IMR-90 (cell line): Measurements from ENCODE around the gene PTPN11. TPM values are rescaled to one million over a fixed set of nuclear protein-coding genes. Genes with fewer than 3 reads are reported as not detected.
"Not testable (repeated sequence)": the region's sequence is repeated elsewhere in the genome, so short reads cannot be mapped to it uniquely, and the experiment has no call there.

ENCODE experiments used
- ATAC-seq: fragments of 200-7000 bp; cut with Tn5 transposase; 2 replicates; pipeline ENCODE4 v1.9.1; 2020; ENCODE audit warnings: low read depth, mild to moderate bottlenecking, moderate library complexity
- BruUV-seq: library from RNA; stranded (reverse); fragments of 400-500 nt; replicated peaks from 2 replicates; lab custom pipeline; 2021; lab: Mats Ljungman, UMichigan
- CTCF ChIA-PET: fragments of 300-600 bp; formaldehyde crosslinking; extraction: SDS; loops from one replicate; lab custom pipeline; 2021; ENCODE audit warnings: antibody characterized with exemption; lab: Yijun Ruan, JAX
- POLR2A ChIA-PET: fragments of 300-600 bp; sonication (Branson Sonifier 250); formaldehyde crosslinking; loops from one replicate; lab custom pipeline; 2022; ENCODE audit warnings: antibody characterized with exemption; ENCODE audit not compliant: unreplicated experiment; lab: Charles Lee
- DNase-seq: peaks from one replicate; pipeline ENCODE4 v3.0.0; 2013
- H2AFZ ChIP-seq: replicated peaks from 2 replicates; pipeline ENCODE3; 2013; ENCODE audit warnings: low read length, mild to moderate bottlenecking; ENCODE audit not compliant: poor library complexity
- H2AK5ac ChIP-seq: 2 replicates; pipeline ENCODE4 v1.6.1; 2013; ENCODE audit warnings: low read depth, low read length, inconsistent platforms
- H2AK9ac ChIP-seq: replicated peaks from 2 replicates; pipeline ENCODE3; 2013; ENCODE audit warnings: mild to moderate bottlenecking, low read depth, low read length, moderate library complexity; ENCODE audit not compliant: poor library complexity
- H2BK120ac ChIP-seq: 2 replicates; pipeline ENCODE4 v1.6.1; 2013; ENCODE audit warnings: low read depth, low read length, inconsistent platforms
- H2BK15ac ChIP-seq: 3 replicates; pipeline ENCODE4 v1.6.1; 2013; ENCODE audit warnings: low read depth, low read length, inconsistent platforms
- H2BK20ac ChIP-seq: 2 replicates; pipeline ENCODE4 v1.6.1; 2013; ENCODE audit warnings: low read depth, mild to moderate bottlenecking, inconsistent platforms, low read length, moderate library complexity
- H2BK5ac ChIP-seq: 2 replicates; pipeline ENCODE4 v1.6.1; 2013; ENCODE audit warnings: mild to moderate bottlenecking, low read depth, low read length, inconsistent platforms; ENCODE audit not compliant: poor library complexity, severe bottlenecking
- H3K14ac ChIP-seq: replicated peaks from 2 replicates; pipeline ENCODE4 v1.6.1; 2013; ENCODE audit warnings: low read depth, low read length, inconsistent platforms
- H3K18ac ChIP-seq: 2 replicates; pipeline ENCODE4 v1.6.1; 2013; ENCODE audit warnings: low read depth, low read length, control low read depth
- H3K23ac ChIP-seq: 2 replicates; pipeline ENCODE4 v1.6.1; 2013; ENCODE audit warnings: low read depth, low read length, inconsistent platforms
- H3K27ac ChIP-seq: 2 replicates; pipeline ENCODE4 v1.5.1; 2013; ENCODE audit warnings: mild to moderate bottlenecking, control low read depth, low read length; ENCODE audit not compliant: insufficient read depth
- H3K27me3 ChIP-seq: 2 replicates; pipeline ENCODE4 v1.6.1; 2013; ENCODE audit warnings: low read length; ENCODE audit not compliant: control insufficient read depth, insufficient read depth
- H3K36me3 ChIP-seq: 2 replicates; pipeline ENCODE4 v1.6.1; 2013; ENCODE audit warnings: low read length, mixed read lengths; ENCODE audit not compliant: control insufficient read depth, insufficient read depth
- H3K4ac ChIP-seq: 2 replicates; pipeline ENCODE4 v1.6.1; 2013; ENCODE audit warnings: low read depth, low read length, inconsistent platforms
- H3K4me1 ChIP-seq: 2 replicates; pipeline ENCODE4 v1.6.1; 2013; ENCODE audit warnings: low read length, mixed read lengths; ENCODE audit not compliant: control insufficient read depth, insufficient read depth
- H3K4me2 ChIP-seq: 2 replicates; pipeline ENCODE4 v1.6.1; 2013; ENCODE audit warnings: low read depth, mild to moderate bottlenecking, control low read depth, low read length, moderate library complexity
- H3K4me3 ChIP-seq: 2 replicates; pipeline ENCODE4 v1.5.1; 2013; ENCODE audit warnings: low read depth, mild to moderate bottlenecking, control low read depth, low read length, moderate library complexity; ENCODE audit not compliant: insufficient read depth
- H3K56ac ChIP-seq: 2 replicates; pipeline ENCODE4 v1.6.1; 2013; ENCODE audit warnings: low read length, inconsistent platforms; ENCODE audit not compliant: insufficient read depth; ENCODE audit errors: extremely low read depth
- H3K79me1 ChIP-seq, 2 experiments: 2 replicates each; pipeline ENCODE4 v1.6.1; 2013; ENCODE audit warnings: low read length in 2 of 2, inconsistent platforms in 1 of 2, low read depth in 1 of 2
- H3K9ac ChIP-seq: 2 replicates; pipeline ENCODE4 v1.6.1; 2013; ENCODE audit warnings: low read depth, low read length, control low read depth
- H3K9me1 ChIP-seq: 2 replicates; pipeline ENCODE4 v1.6.1; 2013; ENCODE audit warnings: low read length, inconsistent platforms; ENCODE audit not compliant: insufficient read depth
- H3K9me3 ChIP-seq: 2 replicates; pipeline ENCODE4 v1.6.1; 2013; ENCODE audit warnings: low read length; ENCODE audit not compliant: control insufficient read depth, insufficient read depth
- H4K20me1 ChIP-seq: 2 replicates; pipeline ENCODE4 v1.6.1; 2013; ENCODE audit warnings: low read length, inconsistent platforms; ENCODE audit not compliant: insufficient read depth
- H4K5ac ChIP-seq: 2 replicates; pipeline ENCODE4 v1.6.1; 2013; ENCODE audit warnings: mild to moderate bottlenecking, low read depth, low read length, control low read depth
- H4K8ac ChIP-seq, 2 experiments: 2 replicates each; pipeline ENCODE4 v1.6.1; 2013; ENCODE audit warnings: low read depth in 2 of 2, low read length in 2 of 2, control low read depth in 1 of 2, inconsistent platforms in 1 of 2
- H4K91ac ChIP-seq: 2 replicates; pipeline ENCODE4 v1.6.1; 2013; ENCODE audit warnings: low read depth, low read length, inconsistent platforms; ENCODE audit not compliant: insufficient read depth
- CTCF ChIP-seq: conservative IDR thresholded peaks from 2 replicates; pipeline ENCODE4 v1.5.1; 2012; ENCODE audit warnings: mild to moderate bottlenecking, low read depth, low read length, improper control_type of control experiment
- MXI1 ChIP-seq: IDR thresholded peaks from 2 replicates; pipeline ENCODE4 v1.6.1; 2012; ENCODE audit warnings: low read depth, mild to moderate bottlenecking, low read length, moderate library complexity, borderline replicate concordance
- RCOR1 ChIP-seq: IDR thresholded peaks from 2 replicates; pipeline ENCODE4 v1.6.1; 2012; ENCODE audit warnings: mild to moderate bottlenecking, low read length, improper control_type of control experiment; ENCODE audit not compliant: insufficient replicate concordance
- WGBS, 2 experiments: methylation state at CpG; one replicate each; pipeline versions ENCODE4 v1.1.5 to v1.1.7; 2013; ENCODE audit warnings: missing lambda C conversion rate in 2 of 2; ENCODE audit not compliant: insufficient read length in 1 of 2; ENCODE audit errors: extremely low coverage in 2 of 2; 5-methylcytosine and 5-hydroxymethylcytosine counted together
- dilution Hi-C: fragments of 300-500 bp; cut with HindIII; formaldehyde crosslinking; loops from one replicate; pipeline ENCODE4 v1.14.3; 2018; ENCODE audit warnings: low sequenced_read_pairs; ENCODE audit not compliant: unreplicated experiment
- in situ Hi-C: fragments of 300-500 bp; cut with MboI; formaldehyde crosslinking; loops from 3 replicates; pipeline ENCODE4 v1.14.3; 2019; ENCODE audit warnings: low sequenced_read_pairs, inconsistent platforms, mixed read lengths
- intact Hi-C: fragments of 100-400 bp; cut with micrococcal nuclease; formaldehyde crosslinking; loops from 2 replicates; pipeline ENCODE4 v1.10.0; 2022
- polyA plus RNA-seq, 3 experiments: library from polyadenylated mRNA; depleted of rRNA; stranded (reverse); fragments of >200 nt; gene quantifications; 2 replicates each; pipeline ENCODE4 v1.2.3, GENCODE V29; 2012; ENCODE audit warnings: low replicate concordance in 1 of 3
- total RNA-seq: library from RNA; depleted of rRNA; stranded (reverse); fragments of >200 nt; gene quantifications from 2 replicates; pipeline ENCODE4 v1.2.3, GENCODE V29; 2012

PTPN11 gene
- total and polyA plus RNA-seq, 2 of the 4 experiments (the other 2 are of a cell fraction) = 52.9 to 135 TPM

- Histone ChIP-seq H3K56ac (no peak overlapping the region), H3K79me1 (peaks cover 16 to 64% of the 10 kb centered on the region in 2 experiments), H4K20me1 (peaks cover 62% of the 10 kb centered on the region), H3K36me3 (0 out of 2 replicates have a peak, but pooled peaks cover 4% of the 10 kb centered on the region), H2BK120ac (no peak overlapping the region), H2BK15ac (no peak overlapping the region), H2AFZ (no peak overlapping the region), H2BK5ac (no peak overlapping the region), H4K5ac (no peak overlapping the region), H3K9me3 (no peaks in the 10 kb centered on the region), H2AK5ac (no peak overlapping the region), H3K18ac (no peak overlapping the region), H4K8ac (no peak overlapping the region), H3K23ac (no peak overlapping the region), H3K9ac (no peak overlapping the region), H2AK9ac (no peak overlapping the region), H3K4ac (no peak overlapping the region), H3K27ac (no peak overlapping the region), H3K4me2 (no peak overlapping the region), H3K14ac (no peak overlapping the region), H3K27me3 (no peaks in the 10 kb centered on the region), H3K4me3 (no peak overlapping the region), H3K9me1 (peaks cover 12% of the 10 kb centered on the region; the same call in 1 of the 2 replicates), H3K4me1 (no peaks in the 10 kb centered on the region), H4K91ac (no peak overlapping the region), H2BK20ac (no peak overlapping the region)
- WGBS, 2 experiments = no CpG with 5 or more reads among the region's 2 CpGs
- in situ Hi-C loops (no loop called here), intact Hi-C loops (no loop called here), dilution Hi-C loops (no loop called here)
- TF ChIP-seq CTCF = no peak
- no peak for TF ChIP-seq MXI1
- TF ChIP-seq RCOR1 = no peak
- DNase-seq (no peak), ATAC-seq (no peak)
- ChIA-PET CTCF (no interaction called here), POLR2A (no interaction called here)
- BruUV-seq = no TSS peak
Observed at GRCh38 chr12:112433551-112433950, 14.8 kb downstream of the PTPN11 start.

GRCh38 chr12:112438645-112439044, 19.9 kb downstream of the PTPN11 start:
- H2AFZ ChIP-seq, H3K4me3 ChIP-seq, H3K9me3 ChIP-seq, ATAC-seq, dilution Hi-C loops, H2BK15ac ChIP-seq, H3K23ac ChIP-seq, intact Hi-C loops, H4K91ac ChIP-seq, H2BK20ac ChIP-seq, H3K14ac ChIP-seq, H2AK5ac ChIP-seq, BruUV-seq, H3K9me1 ChIP-seq, H3K4me1 ChIP-seq, H3K56ac ChIP-seq, H4K5ac ChIP-seq, H2AK9ac ChIP-seq, H2BK120ac ChIP-seq, H2BK5ac ChIP-seq, H3K4me2 ChIP-seq, POLR2A ChIA-PET, H3K36me3 ChIP-seq, DNase-seq, CTCF ChIA-PET, in situ Hi-C loops, H3K4ac ChIP-seq, H4K8ac ChIP-seq, H3K18ac ChIP-seq, H3K9ac ChIP-seq, H3K27me3 ChIP-seq, H3K27ac ChIP-seq: not testable (repeated sequence)
- H3K79me1 ChIP-seq = peaks cover 5 to 40% of the 10 kb centered on the region in 2 experiments; a peak in 3 of 4 replicates
- WGBS, 2 experiments = no CpG with 5 or more reads among the region's 1 CpG
- H4K20me1 ChIP-seq = peaks cover 62% of the 10 kb centered on the region
